GM12878 (cell line): ENCODE data around the gene QSOX1. TPM values are rescaled to one million over a fixed set of nuclear protein-coding genes. Genes with fewer than 3 reads are reported as not detected.

Experiments
- ATAC-seq: fragments of 200-7000 bp; cut with Tn5 transposase; 3 replicates; pipeline ENCODE4 v1.9.1; 2020; ENCODE audit warnings: mild to moderate bottlenecking, moderate library complexity
- BruUV-seq: library from RNA; stranded (reverse); fragments of 400-500 nt; replicated peaks from 2 replicates; lab custom pipeline; 2021; lab: Mats Ljungman, UMichigan
- CTCF ChIA-PET: fragments of 300-600 bp; sonication (Branson Sonifier 250); formaldehyde crosslinking; extraction: SDS; loops from one replicate; lab custom pipeline; 2021; ENCODE audit warnings: inconsistent platforms; lab: Yijun Ruan, JAX
- POLR2A ChIA-PET: fragments of 350-600 bp; formaldehyde crosslinking; extraction: SDS; loops from one replicate; lab custom pipeline; 2021; ENCODE audit warnings: inconsistent platforms; lab: Charles Lee
- RAD21 ChIA-PET: fragments of 300-600 bp; sonication (Branson Sonifier 250); formaldehyde crosslinking; loops from one replicate; lab custom pipeline; 2023; ENCODE audit warnings: antibody characterized with exemption; ENCODE audit not compliant: unreplicated experiment; lab: Charles Lee
- SMC1A ChIA-PET: fragments of 300-600 bp; sonication (Branson Sonifier 250); formaldehyde crosslinking; loops from one replicate; lab custom pipeline; 2023; ENCODE audit not compliant: unreplicated experiment, uncharacterized antibody; lab: Charles Lee
- DNase-seq: peaks from one replicate; pipeline ENCODE4 v3.0.0-alpha.2; 2011; ENCODE audit warnings: low read depth, low spot score
- FAIRE-seq: peaks from 3 replicates; lab custom pipeline; 2011; peaks lifted over from hg19 to GRCh38; lab: Jason Lieb, UNC
- H2AFZ ChIP-seq: 2 replicates; pipeline ENCODE4 v1.6.0; 2011; ENCODE audit warnings: low read depth, low read length, control low read depth; ENCODE audit not compliant: control insufficient read depth
- H3K27ac ChIP-seq: 2 replicates; pipeline ENCODE4 v1.5.1; 2011; ENCODE audit warnings: control low read depth; ENCODE audit not compliant: control insufficient read depth, insufficient read depth
- H3K27me3 ChIP-seq, 2 experiments: replicated peaks in 1 of 2; 2 replicates each; pipeline versions ENCODE4 v1.6.0 to v1.6.1; 2011; ENCODE audit warnings: low read length in 1 of 2; ENCODE audit not compliant: control insufficient read depth in 2 of 2, insufficient read depth in 2 of 2
- H3K36me3 ChIP-seq, 2 experiments: 2 replicates each; pipeline ENCODE4 v1.5.1; 2011; ENCODE audit warnings: low read length in 1 of 2; ENCODE audit not compliant: control insufficient read depth in 2 of 2, insufficient read depth in 2 of 2
- H3K4me1 ChIP-seq: 2 replicates; pipeline ENCODE4 v1.6.1; 2011; ENCODE audit warnings: mild to moderate bottlenecking, low read length, moderate library complexity, mixed read lengths; ENCODE audit not compliant: control insufficient read depth, insufficient read depth
- H3K4me2 ChIP-seq: 2 replicates; pipeline ENCODE4 v1.6.0; 2011; ENCODE audit warnings: control low read depth; ENCODE audit not compliant: control insufficient read depth, insufficient read depth
- H3K4me3 ChIP-seq: fragments of 200-600 bp; sonication (generic); 2 replicates; pipeline ENCODE4 v1.5.1; 2016
- H3K79me2 ChIP-seq: 2 replicates; pipeline ENCODE4 v1.6.0; 2011; ENCODE audit warnings: low read length; ENCODE audit not compliant: control insufficient read depth, insufficient read depth
- H3K9ac ChIP-seq: 2 replicates; pipeline ENCODE4 v1.8.0; 2011; ENCODE audit warnings: low read length, control low read depth, mixed read lengths; ENCODE audit not compliant: control insufficient read depth, insufficient read depth
- H3K9me3 ChIP-seq: replicated peaks from 3 replicates; pipeline ENCODE4 v1.5.1; 2011; ENCODE audit warnings: mild to moderate bottlenecking, low read length; ENCODE audit not compliant: control insufficient read depth, insufficient read depth
- H4K20me1 ChIP-seq: 2 replicates; pipeline ENCODE4 v1.6.0; 2011; ENCODE audit not compliant: control insufficient read depth, insufficient read depth
- CBX5 ChIP-seq: sonication (generic); IDR thresholded peaks from 2 replicates; pipeline ENCODE4 v1.6.1; 2016; ENCODE audit warnings: low read depth, moderate library complexity, mild to moderate bottlenecking, inconsistent platforms
- E2F4 ChIP-seq: IDR thresholded peaks from 2 replicates; pipeline ENCODE4 v1.6.1; 2012; ENCODE audit warnings: low read depth, low read length, improper control_type of control experiment
- EZH2 ChIP-seq: IDR thresholded peaks from 2 replicates; pipeline ENCODE4 v1.6.1; 2012; ENCODE audit warnings: low read depth, mild to moderate bottlenecking, control low read depth, inconsistent platforms, low read length, borderline replicate concordance; ENCODE audit not compliant: control insufficient read depth
- HDAC2 ChIP-seq: fragments of 200-600 bp; sonication (generic); IDR thresholded peaks from 2 replicates; pipeline ENCODE4 v1.6.1; 2017
- MLLT1 ChIP-seq: fragments of 450-650 bp; IDR thresholded peaks from 2 replicates; pipeline ENCODE4 v1.6.1; 2016; ENCODE audit warnings: mild to moderate bottlenecking
- MXI1 ChIP-seq: fragments of 150-350 bp; IDR thresholded peaks from 2 replicates; pipeline ENCODE4 v1.6.1; 2011; ENCODE audit warnings: low read depth, mild to moderate bottlenecking, inconsistent platforms, low read length, improper control_type of control experiment
- NFYB ChIP-seq: IDR thresholded peaks from 2 replicates; pipeline ENCODE4 v1.6.1; 2011; ENCODE audit warnings: low read depth, mild to moderate bottlenecking, low read length, improper control_type of control experiment, moderate library complexity; ENCODE audit not compliant: insufficient read depth
- STAT1 ChIP-seq: fragments of 450-650 bp; conservative IDR thresholded peaks from 2 replicates; pipeline ENCODE4 v1.6.1; 2014; ENCODE audit warnings: antibody characterized with exemption, mild to moderate bottlenecking
- YBX1 ChIP-seq: fragments of 450-650 bp; IDR thresholded peaks from 2 replicates; pipeline ENCODE4 v1.6.1; 2016; ENCODE audit warnings: antibody characterized with exemption
- ZBED1 ChIP-seq: IDR thresholded peaks from 2 replicates; pipeline ENCODE4 v1.6.1; 2016; ENCODE audit warnings: borderline replicate concordance
- ZBTB40 ChIP-seq: fragments of 450-650 bp; IDR thresholded peaks from 2 replicates; pipeline ENCODE4 v1.6.1; 2016; ENCODE audit warnings: mild to moderate bottlenecking, moderate library complexity, borderline replicate concordance
- ZNF592 ChIP-seq: fragments of 450-650 bp; IDR thresholded peaks from 2 replicates; pipeline ENCODE4 v1.6.1; 2017; ENCODE audit warnings: mild to moderate bottlenecking, moderate library complexity
- WGBS: methylation state at CpG from one replicate; pipeline ENCODE4 v1.1.6; 2016; ENCODE audit warnings: low lambda C conversion rate; ENCODE audit not compliant: insufficient replicate concordance, insufficient coverage; ENCODE audit errors: missing lambda C conversion rate; 5-methylcytosine and 5-hydroxymethylcytosine counted together
- in situ Hi-C: fragments of 300-500 bp; cut with MboI; formaldehyde crosslinking; loops from 9 replicates; pipeline ENCODE4 v1.14.3; 2018; ENCODE audit warnings: mixed read lengths
- intact Hi-C: fragments of 100-400 bp; cut with micrococcal nuclease; formaldehyde crosslinking; loops from one replicate; pipeline ENCODE4 v1.14.2; 2022; ENCODE audit not compliant: unreplicated experiment
- polyA plus RNA-seq, 11 experiments: library from polyadenylated mRNA; depleted of rRNA in 4 of 11; unstranded in 6 of 11; stranded (reverse) in 5 of 11; fragments of >200 nt; fragmentation: Nextera tagmentation in 4 of 11; fragmentation: Illumina TruSeq in 1 of 11; extraction: Ambion mirVana in 4 of 11; extraction: Trizol in 1 of 11; gene quantifications; 1 replicate in 1 of 11; 2 replicates in 10 of 11; pipeline versions ENCODE4 v1.2.1 to v1.2.3, GENCODE V29; 2011 to 2016; ENCODE audit warnings: inconsistent platforms in 2 of 11, missing spikeins in 2 of 11, low read depth in 1 of 11
- total RNA-seq, 4 experiments: library from RNA; depleted of rRNA in 3 of 4; stranded (reverse); fragments of >200 nt in 3 of 4; fragmentation: Illumina TruSeq in 1 of 4; extraction: Trizol in 1 of 4; gene quantifications; 2 replicates each; pipeline versions ENCODE4 v1.2.1 to v1.2.3, GENCODE V29; 2013 to 2021

QSOX1 gene
- total and polyA plus RNA-seq, 10 of the 15 experiments (the other 5 are each of a cell fraction or from before 2014, with no cell fraction given) = 1.8 to 31.3 (median 11.2) TPM

GRCh38 chr1:180243517-180244221 lies 89.0 kb downstream of the QSOX1 start:
- Histone ChIP-seq H3K4me2 (no peak overlapping the region), H3K36me3 (no peaks in the 10 kb centered on the region), H3K4me1 (no peaks in the 10 kb centered on the region; the same call in 1 of the 2 replicates), H3K27ac (no peak overlapping the region), H2AFZ (no peak overlapping the region), H3K27me3 (peaks cover 0 to 9% of the 10 kb centered on the region in 2 experiments; a peak in 3 of 4 replicates), H4K20me1 (no peaks in the 10 kb centered on the region), H3K9me3 (no peaks in the 10 kb centered on the region), H3K9ac (no peak overlapping the region), H3K79me2 (no peaks in the 10 kb centered on the region), H3K4me3 (no peak overlapping the region)
- POLR2A ChIA-PET = no interaction called here
- in situ Hi-C loops = no loop called here
- ATAC-seq (no peak), FAIRE-seq (no peak), DNase-seq (no peak)
- CTCF ChIA-PET = interaction anchor here (1.5 to 1.8 kb wide), 2 partner anchors 21 to 235 kb away, joined by 4 read pairs; no protein-coding TSS in a partner anchor
- SMC1A ChIA-PET = interaction anchor here (0.6 kb wide), 1 partner anchor 833 kb away, joined by 3 read pairs; no protein-coding TSS in a partner anchor
- 61% methylated on average over 11 of the region's 11 CpGs for WGBS
- intact Hi-C loops = no loop called here
- RAD21 ChIA-PET = no interaction called here
- BruUV-seq = no TSS peak
- TF ChIP-seq NFYB (no peak), ZBTB40 (no peak), CBX5 (no peak), ZNF592 (no peak), HDAC2 (no peak), MXI1 (no peak), EZH2 (no peak), ZBED1 (no peak), MLLT1 (no peak), E2F4 (no peak), YBX1 (no peak), STAT1 (no peak)
